A549 (cell line): ENCODE data around the gene OSBPL6. TPM values are rescaled to one million over a fixed set of nuclear protein-coding genes. Genes with fewer than 3 reads are reported as not detected.

Source experiments
- ATAC-seq, 2 experiments: fragments of 200-7000 bp in 1 of 2; fragments of >200 bp in 1 of 2; cut with Nextera tagmentation in 1 of 2; cut with Tn5 transposase in 1 of 2; 3 replicates each; pipeline versions ENCODE4 v1.8.0 to v1.9.1; 2018 to 2020; ENCODE audit warnings: mild to moderate bottlenecking in 1 of 2, moderate library complexity in 1 of 2
- CTCF ChIA-PET: fragments of 300-600 bp; sonication (Branson Sonifier 250); formaldehyde crosslinking; extraction: SDS; loops from one replicate; lab custom pipeline; 2021; ENCODE audit warnings: antibody characterized with exemption, inconsistent platforms; lab: Yijun Ruan, JAX
- POLR2A ChIA-PET: fragments of 350-600 bp; formaldehyde crosslinking; extraction: SDS; loops from one replicate; lab custom pipeline; 2021; ENCODE audit warnings: antibody characterized with exemption, inconsistent platforms; lab: Yijun Ruan, JAX
- DNase-seq, 2 experiments: peaks; one replicate each; pipeline versions ENCODE4 v3.0.0 to v3.0.0-alpha.2; 2011 to 2016; ENCODE audit warnings: low read depth in 1 of 2, low spot score in 1 of 2
- FAIRE-seq: peaks from 2 replicates; lab custom pipeline; 2011; peaks lifted over from hg19 to GRCh38; lab: Jason Lieb, UNC
- H3K27ac ChIP-seq, 2 experiments: fragments of >200 bp; sonication (Bioruptor Twin); formaldehyde crosslinking; 3 replicates each; pipeline ENCODE4 v1.5.1; 2016 to 2017
- H3K4me1 ChIP-seq: fragments of >200 bp; sonication (Bioruptor Twin); formaldehyde crosslinking; 3 replicates; pipeline ENCODE4 v1.6.1; 2016
- H3K4me2 ChIP-seq: fragments of >200 bp; sonication (Bioruptor Twin); formaldehyde crosslinking; 3 replicates; pipeline ENCODE4 v1.6.1; 2016
- H3K4me3 ChIP-seq: fragments of >200 bp; sonication (Bioruptor Twin); formaldehyde crosslinking; 3 replicates; pipeline ENCODE4 v1.5.1; 2016
- H3K9me3 ChIP-seq: fragments of >200 bp; sonication (Bioruptor Twin); formaldehyde crosslinking; 3 replicates; pipeline ENCODE4 v1.6.1; 2016
- BHLHE40 ChIP-seq: IDR thresholded peaks from 2 replicates; pipeline ENCODE4 v1.6.1; 2012; ENCODE audit warnings: low read depth, low read length, inconsistent platforms
- CBX8 ChIP-seq: fragments of 200-600 bp; sonication (generic); IDR thresholded peaks from 2 replicates; pipeline ENCODE4 v1.6.1; 2016
- CEBPB ChIP-seq, 2 experiments: fragments of >200 bp in 1 of 2; sonication (Bioruptor Twin) in 1 of 2; formaldehyde crosslinking in 1 of 2; IDR thresholded peaks; 2 replicates each; pipeline ENCODE4 v1.6.1; 2012 to 2016
- EHF ChIP-seq: fragments of 250-450 bp; sonication (Bioruptor Pico); IDR thresholded peaks from 2 replicates; pipeline ENCODE4 v1.5.0; 2020; ENCODE audit warnings: mild to moderate bottlenecking
- EHMT2 ChIP-seq: fragments of 200-600 bp; sonication (generic); IDR thresholded peaks from 2 replicates; pipeline ENCODE4 v1.6.1; 2016; ENCODE audit warnings: antibody characterized with exemption, low read depth, mild to moderate bottlenecking, moderate library complexity
- ELK1 ChIP-seq: fragments of 150-350 bp; IDR thresholded peaks from 2 replicates; pipeline ENCODE4 v1.6.1; 2014; ENCODE audit warnings: low read depth, mild to moderate bottlenecking, low read length
- EP300 ChIP-seq, 2 experiments: fragments of >200 bp; sonication (Bioruptor Twin); formaldehyde crosslinking; IDR thresholded peaks; 2 replicates in 1 of 2; 3 replicates in 1 of 2; pipeline ENCODE4 v1.6.1; 2016 to 2017
- ESRRA ChIP-seq: fragments of 150-350 bp; IDR thresholded peaks from 2 replicates; pipeline ENCODE4 v1.6.1; 2014; ENCODE audit warnings: mild to moderate bottlenecking, low read length, borderline replicate concordance
- FOSL2 ChIP-seq, 2 experiments: fragments of 450-650 bp in 1 of 2; fragments of >200 bp in 1 of 2; sonication (Bioruptor Twin) in 1 of 2; formaldehyde crosslinking; IDR thresholded peaks; 2 replicates each; pipeline versions ENCODE4 v1.5.0 to v1.6.1; 2016 to 2020; ENCODE audit warnings: mild to moderate bottlenecking in 1 of 2, moderate library complexity in 1 of 2
- GATA3 ChIP-seq: IDR thresholded peaks from 2 replicates; pipeline ENCODE4 v1.6.1; 2012; ENCODE audit warnings: borderline replicate concordance
- HDAC2 ChIP-seq: fragments of 200-600 bp; sonication (generic); IDR thresholded peaks from 2 replicates; pipeline ENCODE4 v1.6.1; 2016
- HES2 ChIP-seq: fragments of >200 bp; sonication (Bioruptor Twin); formaldehyde crosslinking; IDR thresholded peaks from 2 replicates; pipeline ENCODE4 v1.6.1; 2016
- HOXA7 ChIP-seq: fragments of 250-450 bp; sonication (Bioruptor Pico); IDR thresholded peaks from 2 replicates; pipeline ENCODE4 v1.5.0; 2020; ENCODE audit warnings: mild to moderate bottlenecking, moderate library complexity
- JUNB ChIP-seq: fragments of >200 bp; sonication (Bioruptor Twin); formaldehyde crosslinking; IDR thresholded peaks from 2 replicates; pipeline ENCODE4 v1.6.1; 2016
- KDM1A ChIP-seq: fragments of 200-600 bp; sonication (generic); IDR thresholded peaks from 2 replicates; pipeline ENCODE4 v1.6.1; 2016; ENCODE audit warnings: low read depth, mild to moderate bottlenecking
- KDM5A ChIP-seq: fragments of 200-600 bp; sonication (generic); IDR thresholded peaks from 2 replicates; pipeline ENCODE4 v1.6.1; 2016; ENCODE audit warnings: antibody characterized with exemption, mild to moderate bottlenecking
- MAFK ChIP-seq: fragments of 450-650 bp; IDR thresholded peaks from 2 replicates; pipeline ENCODE4 v1.6.1; 2014; ENCODE audit not compliant: partially characterized antibody
- MAX ChIP-seq: IDR thresholded peaks from 2 replicates; pipeline ENCODE4 v1.6.1; 2012
- NPAS2 ChIP-seq: fragments of 250-450 bp; sonication (Bioruptor Pico); IDR thresholded peaks from 2 replicates; pipeline ENCODE4 v1.8.0; 2022; ENCODE audit warnings: mild to moderate bottlenecking, moderate library complexity, borderline replicate concordance
- POLR2A ChIP-seq: IDR thresholded peaks from 2 replicates; pipeline ENCODE4 v1.6.1; 2012; ENCODE audit warnings: mild to moderate bottlenecking, low read length
- TFCP2L1 ChIP-seq: fragments of 250-450 bp; sonication (Bioruptor Pico); IDR thresholded peaks from 2 replicates; pipeline ENCODE4 v1.5.0; 2021; ENCODE audit warnings: mild to moderate bottlenecking
- USF2 ChIP-seq: fragments of 450-650 bp; IDR thresholded peaks from 2 replicates; pipeline ENCODE4 v1.6.1; 2014; ENCODE audit warnings: antibody characterized with exemption
- ZC3H11A ChIP-seq: fragments of 450-650 bp; IDR thresholded peaks from 2 replicates; pipeline ENCODE4 v1.6.1; 2014; ENCODE audit warnings: antibody characterized with exemption, mild to moderate bottlenecking
- ZNF302 ChIP-seq: fragments of 250-450 bp; sonication (Bioruptor Pico); IDR thresholded peaks from 2 replicates; pipeline ENCODE4 v1.9.0; 2021; ENCODE audit warnings: inconsistent platforms, mild to moderate bottlenecking, moderate library complexity
- WGBS: methylation state at CpG from one replicate; pipeline ENCODE4 v1.1.6; 2017; ENCODE audit errors: missing lambda C conversion rate; 5-methylcytosine and 5-hydroxymethylcytosine counted together
- polyA plus RNA-seq, 4 experiments: library from polyadenylated mRNA; depleted of rRNA in 3 of 4; stranded (reverse); fragments of >200 nt; fragmentation: RNase III in 1 of 4; extraction: RNeasy Plus Mini Kit Qiagen cat#74134 plus additional on column Dnase treatment in 1 of 4; gene quantifications; 2 replicates in 3 of 4; 3 replicates in 1 of 4; pipeline ENCODE4 v1.2.3, GENCODE V29; 2011 to 2017
- TF ChIP-seq, protein P1 (sequence below): IDR thresholded peaks from 2 replicates; pipeline ENCODE4 v1.6.1; 2012; ENCODE audit warnings: low read depth, borderline replicate concordance

OSBPL6 gene
- polyA plus RNA-seq, 2 of the 4 experiments (the other 2 are of a cell fraction) = 2.9 to 8.2 TPM

GRCh38 chr2:178391701-178392100 lies 197.4 kb downstream of the OSBPL6 start:
- Histone ChIP-seq H3K4me2 (no peak overlapping the region), H3K4me1 (no peaks in the 10 kb centered on the region), H3K4me3 (no peak overlapping the region), H3K9me3 (no peaks in the 10 kb centered on the region), H3K27ac (no peak overlapping the region)
- FAIRE-seq (no peak), ATAC-seq (no peak), DNase-seq (no peak)
- ChIA-PET POLR2A (no interaction called here), CTCF (interaction anchor here (1.1 to 17.6 kb wide), 2 partner anchors 10 to 21 kb away, joined by 3 to 138 read pairs; no protein-coding TSS in a partner anchor)
- 81% methylated on average over 4 of the region's 4 CpGs for WGBS
- TF ChIP-seq ZC3H11A (no peak), JUNB (no peak), ELK1 (no peak), CBX8 (no peak), ZNF302 (CRISPR knock-in tag) (no peak), MAFK (no peak), GATA3 (no peak)

GRCh38 chr2:178392215-178392614 lies 197.9 kb downstream of the OSBPL6 start:
- Histone ChIP-seq H3K4me3 (no peak overlapping the region), H3K4me2 (no peak overlapping the region), H3K9me3 (no peaks in the 10 kb centered on the region), H3K4me1 (no peaks in the 10 kb centered on the region), H3K27ac (no peak overlapping the region)
- DNase-seq = no peak
- ATAC-seq = no peak
- WGBS = 63% methylated on average over 3 of the region's 3 CpGs
- ChIA-PET CTCF (interaction anchor here (1.1 to 17.6 kb wide), 2 partner anchors 10 to 21 kb away, joined by 3 to 138 read pairs; no protein-coding TSS in a partner anchor), POLR2A (no interaction called here)
- no peak for TF ChIP-seq CEBPB (IDR thresholded peaks at IDR 0.05)
- no peak for TF ChIP-seq BHLHE40
- TF ChIP-seq ESRRA = no peak
- TF ChIP-seq KDM5A = no peak
- no peak for TF ChIP-seq HOXA7 (CRISPR knock-in tag)
- TF ChIP-seq, protein P1, sequence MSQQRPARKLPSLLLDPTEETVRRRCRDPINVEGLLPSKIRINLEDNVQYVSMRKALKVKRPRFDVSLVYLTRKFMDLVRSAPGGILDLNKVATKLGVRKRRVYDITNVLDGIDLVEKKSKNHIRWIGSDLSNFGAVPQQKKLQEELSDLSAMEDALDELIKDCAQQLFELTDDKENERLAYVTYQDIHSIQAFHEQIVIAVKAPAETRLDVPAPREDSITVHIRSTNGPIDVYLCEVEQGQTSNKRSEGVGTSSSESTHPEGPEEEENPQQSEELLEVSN = no peak
- no peak for TF ChIP-seq EHMT2
- TF ChIP-seq KDM1A = no peak
- TF ChIP-seq EP300 (IDR thresholded peaks at IDR 0.05) = no peak
- TF ChIP-seq POLR2A = no peak
- TF ChIP-seq EHF (CRISPR knock-in tag) = no peak
- no peak for TF ChIP-seq USF2
- no peak for TF ChIP-seq GATA3
- TF ChIP-seq FOSL2 (IDR thresholded peaks at IDR 0.05) = no peak
- TF ChIP-seq FOSL2 (CRISPR knock-in tag; IDR thresholded peaks at IDR 0.05) = no peak
- TF ChIP-seq HES2 = no peak
- FAIRE-seq = no peak

DNA sequence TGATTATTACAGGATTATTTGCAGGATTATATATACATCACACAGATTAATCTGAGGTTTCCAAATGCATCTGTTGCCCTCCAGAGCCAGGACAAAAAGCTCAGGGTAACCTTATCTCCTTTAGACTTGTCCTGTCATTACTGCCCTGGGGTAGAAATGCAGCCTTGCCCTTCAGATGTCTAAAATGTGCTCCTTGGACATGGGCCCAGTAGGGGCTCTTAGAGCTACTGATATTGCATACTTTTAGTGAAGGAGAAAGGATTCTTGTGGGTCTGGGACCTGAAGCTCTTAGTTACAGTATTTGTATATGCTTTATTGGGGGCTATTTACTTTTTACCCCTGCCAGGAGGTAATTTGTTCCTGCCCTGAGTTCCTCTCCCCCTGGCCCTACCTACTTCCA lies 200.5 kb downstream of the OSBPL6 start:
- DNase-seq = no peak
- Histone ChIP-seq H3K4me2 (no peak overlapping the region), H3K4me3 (no peak overlapping the region), H3K4me1 (no peaks in the 10 kb centered on the region), H3K27ac (no peak overlapping the region), H3K9me3 (no peaks in the 10 kb centered on the region)
- FAIRE-seq = no peak
- TF ChIP-seq HDAC2 (no peak), EHF (CRISPR knock-in tag) (no peak), BHLHE40 (no peak), JUNB (no peak), NPAS2 (CRISPR knock-in tag) (no peak), MAX (no peak), MAFK (no peak), ZNF302 (CRISPR knock-in tag) (no peak), TFCP2L1 (CRISPR knock-in tag) (no peak)
- ChIA-PET CTCF (interaction anchor here (0.6 to 17.6 kb wide), 6 partner anchors 12 to 262 kb away, joined by 3 to 138 read pairs (median 6); no protein-coding TSS in a partner anchor), POLR2A (no interaction called here)
- ATAC-seq = no peak
